Measurements from ENCODE around the gene OBP2B. TPM values are rescaled to one million over a fixed set of nuclear protein-coding genes. Genes with fewer than 3 reads are reported as not detected.

The OBP2B gene
- polyA plus RNA-seq, 1 donor (not counting 4 experiments of a cell fraction or from before 2014, with no cell fraction given), result not detected

DNA sequence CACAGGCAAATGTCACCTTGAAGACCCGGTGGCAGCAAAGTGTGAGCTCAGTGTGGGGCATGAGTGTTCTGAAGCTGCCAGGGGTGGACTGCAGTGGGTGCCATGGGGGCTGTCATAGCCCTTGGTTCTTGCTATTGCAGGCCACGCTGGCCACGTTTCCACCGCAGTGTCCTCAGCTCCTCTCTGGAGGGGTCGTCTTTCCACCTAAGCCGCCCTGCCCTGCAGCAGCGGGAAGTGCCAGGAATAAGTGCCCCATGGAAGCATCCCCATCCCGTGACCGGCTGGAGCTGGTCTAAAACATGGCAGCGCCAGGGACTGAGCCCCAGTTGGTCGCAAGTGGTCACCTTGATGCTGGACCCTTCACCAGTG, 6.9 kb downstream of the OBP2B start:
- H3K9ac ChIP-seq (ENCODE audit: control insufficient read depth, extremely low read depth, insufficient read depth, low read length), result no peak overlapping the region
- H3K79me2 ChIP-seq (ENCODE audit: control insufficient read depth, insufficient read depth, low read length), result no peaks in the 10 kb centered on the region
- TF ChIP-seq, protein P1, sequence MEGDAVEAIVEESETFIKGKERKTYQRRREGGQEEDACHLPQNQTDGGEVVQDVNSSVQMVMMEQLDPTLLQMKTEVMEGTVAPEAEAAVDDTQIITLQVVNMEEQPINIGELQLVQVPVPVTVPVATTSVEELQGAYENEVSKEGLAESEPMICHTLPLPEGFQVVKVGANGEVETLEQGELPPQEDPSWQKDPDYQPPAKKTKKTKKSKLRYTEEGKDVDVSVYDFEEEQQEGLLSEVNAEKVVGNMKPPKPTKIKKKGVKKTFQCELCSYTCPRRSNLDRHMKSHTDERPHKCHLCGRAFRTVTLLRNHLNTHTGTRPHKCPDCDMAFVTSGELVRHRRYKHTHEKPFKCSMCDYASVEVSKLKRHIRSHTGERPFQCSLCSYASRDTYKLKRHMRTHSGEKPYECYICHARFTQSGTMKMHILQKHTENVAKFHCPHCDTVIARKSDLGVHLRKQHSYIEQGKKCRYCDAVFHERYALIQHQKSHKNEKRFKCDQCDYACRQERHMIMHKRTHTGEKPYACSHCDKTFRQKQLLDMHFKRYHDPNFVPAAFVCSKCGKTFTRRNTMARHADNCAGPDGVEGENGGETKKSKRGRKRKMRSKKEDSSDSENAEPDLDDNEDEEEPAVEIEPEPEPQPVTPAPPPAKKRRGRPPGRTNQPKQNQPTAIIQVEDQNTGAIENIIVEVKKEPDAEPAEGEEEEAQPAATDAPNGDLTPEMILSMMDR (optimal IDR thresholded peaks at IDR 0.05 in 1 of 3, IDR thresholded peaks at IDR 0.05 in 1 of 3, conservative IDR thresholded peaks at IDR 0.05 in 1 of 3; ENCODE audit: extremely low read depth in 1 of 3, insufficient read depth in 2 of 3, low read length in 3 of 3), result no peak
- no peak for TF ChIP-seq EZH2 (IDR thresholded peaks at IDR 0.05; ENCODE audit: low read length)
- DNase-seq (ENCODE audit: low read depth, low spot score), result no peak
- no peak for FAIRE-seq
- no peak overlapping the region for H2AFZ ChIP-seq (ENCODE audit: control insufficient read depth, low read length)
- H3K4me1 ChIP-seq (ENCODE audit: control insufficient read depth, extremely low read depth, insufficient read depth, low read length), result no peaks in the 10 kb centered on the region
- H3K9me3 ChIP-seq (ENCODE audit: control insufficient read depth, low read depth, low read length), result no peaks in the 10 kb centered on the region
- no peak overlapping the region for H3K4me2 ChIP-seq (ENCODE audit: control insufficient read depth, extremely low read depth, insufficient read depth, low read depth, low read length)
- H4K20me1 ChIP-seq (ENCODE audit: control insufficient read depth, extremely low read depth, insufficient read depth, low read length), result no peaks in the 10 kb centered on the region
- no peak overlapping the region for H3K4me3 ChIP-seq (ENCODE audit: control insufficient read depth in 2 of 3, extremely low read depth in 1 of 3, insufficient read depth in 2 of 3, low read depth in 1 of 3, low read length in 3 of 3)
- H3K27ac ChIP-seq (ENCODE audit: control insufficient read depth, insufficient read depth, low read length), result no peak overlapping the region
- peaks cover 7% of the 10 kb centered on the region for H3K27me3 ChIP-seq (ENCODE audit: control insufficient read depth, extremely low read depth, insufficient read depth, low read length)
- dilution Hi-C loops (cut with MboI; ENCODE audit: extremely low pct_ligation_motif_present, low sequenced_read_pairs), result no loop called here
- no peaks in the 10 kb centered on the region for H3K9me1 ChIP-seq (ENCODE audit: control insufficient read depth, extremely low read depth, insufficient read depth, low read length)
- H3K36me3 ChIP-seq (ENCODE audit: control insufficient read depth in 2 of 2, extremely low read depth in 1 of 2, insufficient read depth in 2 of 2, low read length in 2 of 2), result no peaks in the 10 kb centered on the region

DNA sequence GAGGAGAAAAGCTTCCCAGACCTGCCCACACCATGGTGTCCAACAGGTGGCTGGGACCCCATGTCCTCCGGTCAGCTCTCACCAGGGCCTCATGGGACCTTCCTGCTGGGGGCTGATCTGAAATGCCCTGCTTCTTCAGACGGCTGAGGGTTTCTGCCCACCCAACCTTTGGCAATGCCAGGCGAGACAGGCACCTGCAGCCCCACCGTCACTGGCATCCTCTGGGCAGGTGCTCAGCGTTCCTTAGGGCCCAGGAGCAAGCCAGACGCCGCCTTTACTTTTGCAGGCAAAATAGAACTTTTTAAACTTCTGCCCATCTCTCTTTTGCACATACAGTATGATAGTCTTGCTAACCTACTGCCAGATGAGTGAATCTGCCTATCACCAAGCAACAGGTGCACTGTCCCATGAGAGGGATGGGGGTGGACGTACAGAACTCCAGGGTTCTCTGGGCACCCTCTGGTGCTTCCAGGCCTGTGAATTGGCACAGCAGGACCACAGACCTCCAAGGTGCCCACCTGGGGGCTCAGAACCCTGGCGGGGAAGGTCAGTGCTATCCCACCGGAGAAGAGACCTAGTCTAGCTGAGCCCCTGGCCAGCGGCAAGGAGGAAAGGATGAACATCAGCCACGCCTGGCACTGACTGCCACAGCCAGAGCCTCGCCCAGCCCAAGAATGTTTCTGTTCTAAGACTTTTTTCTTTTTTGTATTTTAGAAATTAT, 7.5 kb downstream of the OBP2B start:
- H3K36me3 ChIP-seq (ENCODE audit: control insufficient read depth in 2 of 2, extremely low read depth in 1 of 2, insufficient read depth in 2 of 2, low read length in 2 of 2), result no peaks in the 10 kb centered on the region
- H3K4me3 ChIP-seq (ENCODE audit: control insufficient read depth in 2 of 3, extremely low read depth in 1 of 3, insufficient read depth in 2 of 3, low read depth in 1 of 3, low read length in 3 of 3), result no peak overlapping the region
- H3K27ac ChIP-seq (ENCODE audit: control insufficient read depth, insufficient read depth, low read length), result no peak overlapping the region
- no peaks in the 10 kb centered on the region for H4K20me1 ChIP-seq (ENCODE audit: control insufficient read depth, extremely low read depth, insufficient read depth, low read length)
- no peak overlapping the region for H3K4me2 ChIP-seq (ENCODE audit: control insufficient read depth, extremely low read depth, insufficient read depth, low read depth, low read length)
- H3K4me1 ChIP-seq (ENCODE audit: control insufficient read depth, extremely low read depth, insufficient read depth, low read length), result no peaks in the 10 kb centered on the region
- FAIRE-seq (no peak), DNase-seq (ENCODE audit: low read depth, low spot score) (no peak)
- TF ChIP-seq, protein P1 (optimal IDR thresholded peaks at IDR 0.05 in 1 of 3, IDR thresholded peaks at IDR 0.05 in 1 of 3, conservative IDR thresholded peaks at IDR 0.05 in 1 of 3; ENCODE audit: extremely low read depth in 1 of 3, insufficient read depth in 2 of 3, low read length in 3 of 3), result no peak
- no peak for TF ChIP-seq EZH2 (IDR thresholded peaks at IDR 0.05; ENCODE audit: low read length)
- no peak overlapping the region for H2AFZ ChIP-seq (ENCODE audit: control insufficient read depth, low read length)
- no peaks in the 10 kb centered on the region for H3K79me2 ChIP-seq (ENCODE audit: control insufficient read depth, insufficient read depth, low read length)
- dilution Hi-C loops (cut with MboI; ENCODE audit: extremely low pct_ligation_motif_present, low sequenced_read_pairs), result no loop called here
- peaks cover 7% of the 10 kb centered on the region for H3K27me3 ChIP-seq (ENCODE audit: control insufficient read depth, extremely low read depth, insufficient read depth, low read length)
- H3K9me3 ChIP-seq (ENCODE audit: control insufficient read depth, low read depth, low read length), result no peaks in the 10 kb centered on the region
- H3K9me1 ChIP-seq (ENCODE audit: control insufficient read depth, extremely low read depth, insufficient read depth, low read length), result no peaks in the 10 kb centered on the region
- H3K9ac ChIP-seq (ENCODE audit: control insufficient read depth, extremely low read depth, insufficient read depth, low read length), result no peak overlapping the region
